Measurements from ENCODE around the gene ZAP70.

The ZAP70 gene

GRCh38 chr2:97713296-97714083 is at the start of gene ZAP70:
Gene ZAP70 (plus strand): TSS chr2:97713576. CDS start chr2:97724037, 10,461 bp downstream.
- TF ChIP-seq GATA2 (IDR thresholded peaks at IDR 0.05; ENCODE audit: low read depth, low read length) = no peak
- TF ChIP-seq GATA3 (IDR thresholded peaks at IDR 0.05; ENCODE audit: low read depth, low read length) = no peak

GRCh38 chr2:97663626-97663961 is 49.8 kb upstream of the ZAP70 start:
- TF ChIP-seq GATA3 (IDR thresholded peaks at IDR 0.05; ENCODE audit: low read depth, low read length) (no peak), GATA2 (IDR thresholded peaks at IDR 0.05; ENCODE audit: low read depth, low read length) (no peak)

GRCh38 chr2:97663962-97664635 is 49.3 kb upstream of the ZAP70 start, which contains the start of gene ACTR1B:
Gene ACTR1B (minus strand): TSS chr2:97664044. CDS start chr2:97663890, 154 bp downstream.
- TF ChIP-seq GATA2 (IDR thresholded peaks at IDR 0.05; ENCODE audit: low read depth, low read length) (no peak), GATA3 (IDR thresholded peaks at IDR 0.05; ENCODE audit: low read depth, low read length) (no peak)

- TF ChIP-seq GATA2 (IDR thresholded peaks at IDR 0.05; ENCODE audit: low read depth, low read length) (no peak), GATA3 (IDR thresholded peaks at IDR 0.05; ENCODE audit: low read depth, low read length) (no peak)
Observed at GRCh38 chr2:97664636-97664970, 48.8 kb upstream of the ZAP70 start.

DNA sequence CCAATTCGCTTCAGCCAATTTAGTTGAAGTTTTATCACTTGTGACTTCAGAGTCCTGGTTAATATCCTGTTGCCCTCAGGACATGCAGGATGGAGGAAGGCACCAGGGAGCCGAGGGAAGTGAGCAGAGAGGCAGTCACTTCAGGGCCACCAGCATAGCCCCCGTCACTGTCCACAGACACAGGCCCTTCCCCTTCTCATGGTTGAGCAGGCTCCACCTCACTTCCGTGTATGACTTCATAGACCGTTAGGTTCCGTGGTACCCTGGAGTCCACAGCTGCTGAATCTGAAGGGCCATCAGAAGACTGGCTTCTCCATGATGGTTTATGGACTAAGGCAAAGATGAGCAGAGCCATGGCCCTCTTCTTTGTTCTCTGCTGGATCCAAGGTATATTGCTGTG is 43.9 kb upstream of the ZAP70 start, which contains the start of gene C2orf92:
C2orf92 (plus strand) TSS at position 266 of the 400 bp plus-strand sequence; CDS start at position 342, 76 bp downstream.
- TF ChIP-seq GATA3 (IDR thresholded peaks at IDR 0.05; ENCODE audit: low read depth, low read length) (no peak), GATA2 (IDR thresholded peaks at IDR 0.05; ENCODE audit: low read depth, low read length) (no peak)

DNA sequence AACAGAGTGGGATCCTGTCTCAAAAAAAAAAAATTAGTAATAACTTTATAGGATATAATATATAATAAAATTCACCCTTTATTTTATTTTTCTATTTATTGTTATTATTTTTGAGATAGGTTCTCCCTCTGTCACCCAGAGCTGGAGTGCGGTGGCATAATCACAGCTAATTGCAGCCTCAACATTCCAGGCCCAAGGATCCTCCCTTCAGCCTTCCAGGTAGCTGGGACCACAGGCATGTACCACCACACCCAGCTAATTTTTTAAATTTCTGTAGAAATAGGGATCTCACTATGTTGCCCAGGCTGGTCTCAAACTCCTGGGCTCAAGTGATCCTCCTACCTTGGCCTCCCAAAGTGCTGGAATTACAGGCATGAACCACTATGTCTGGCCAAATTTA is 42.9 kb upstream of the ZAP70 start:
- TF ChIP-seq GATA3 (IDR thresholded peaks at IDR 0.05; ENCODE audit: low read depth, low read length) (no peak), GATA2 (IDR thresholded peaks at IDR 0.05; ENCODE audit: low read depth, low read length) (no peak)

- TF ChIP-seq GATA2 (IDR thresholded peaks at IDR 0.05; ENCODE audit: low read depth, low read length) = no peak
- no peak for TF ChIP-seq GATA3 (IDR thresholded peaks at IDR 0.05; ENCODE audit: low read depth, low read length)
Observed at GRCh38 chr2:97671526-97671925, 41.9 kb upstream of the ZAP70 start.

GRCh38 chr2:97673182-97673914 is 40.0 kb upstream of the ZAP70 start:
- TF ChIP-seq GATA3 (IDR thresholded peaks at IDR 0.05; ENCODE audit: low read depth, low read length) = no peak
- no peak for TF ChIP-seq GATA2 (IDR thresholded peaks at IDR 0.05; ENCODE audit: low read depth, low read length)

GRCh38 chr2:97673915-97674283 is 39.5 kb upstream of the ZAP70 start:
- no peak for TF ChIP-seq GATA3 (IDR thresholded peaks at IDR 0.05; ENCODE audit: low read depth, low read length)
- TF ChIP-seq GATA2 (IDR thresholded peaks at IDR 0.05; ENCODE audit: low read depth, low read length) = no peak

GRCh38 chr2:97675430-97676113 is 37.8 kb upstream of the ZAP70 start:
- TF ChIP-seq GATA3 (IDR thresholded peaks at IDR 0.05; ENCODE audit: low read depth, low read length) (no peak), GATA2 (IDR thresholded peaks at IDR 0.05; ENCODE audit: low read depth, low read length) (no peak)

- TF ChIP-seq GATA3 (IDR thresholded peaks at IDR 0.05; ENCODE audit: low read depth, low read length) = no peak
- TF ChIP-seq GATA2 (IDR thresholded peaks at IDR 0.05; ENCODE audit: low read depth, low read length) = no peak
Observed at GRCh38 chr2:97676620-97677019, 36.8 kb upstream of the ZAP70 start.

- TF ChIP-seq GATA3 (IDR thresholded peaks at IDR 0.05; ENCODE audit: low read depth, low read length) (no peak), GATA2 (IDR thresholded peaks at IDR 0.05; ENCODE audit: low read depth, low read length) (no peak)
Observed at GRCh38 chr2:97677480-97677879, 35.9 kb upstream of the ZAP70 start.

DNA sequence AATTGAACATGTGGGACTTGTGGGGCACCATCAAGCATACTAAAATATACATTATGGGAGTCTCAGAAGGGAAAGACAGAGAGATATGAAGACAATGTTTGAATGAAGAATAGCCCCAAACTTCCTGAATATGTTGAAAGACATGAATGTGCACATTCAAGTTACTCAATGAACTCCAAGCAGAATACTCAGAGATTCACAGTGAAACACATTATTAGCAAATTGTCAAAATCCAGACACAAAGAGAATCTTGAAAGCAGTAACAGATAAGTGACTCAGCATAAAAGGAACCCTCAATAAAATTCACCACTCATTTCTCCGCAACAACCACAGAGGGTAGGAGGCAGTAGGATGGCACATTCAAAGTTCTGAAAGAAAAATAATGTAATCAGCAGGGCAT is 35.1 kb upstream of the ZAP70 start:
- TF ChIP-seq GATA2 (IDR thresholded peaks at IDR 0.05; ENCODE audit: low read depth, low read length) = no peak
- TF ChIP-seq GATA3 (IDR thresholded peaks at IDR 0.05; ENCODE audit: low read depth, low read length) = no peak

All from SH-SY5Y (cell line).